ENCODE data around the gene SLC25A12. TPM values are rescaled to one million over a fixed set of nuclear protein-coding genes. Genes with fewer than 3 reads are reported as not detected.

SLC25A12 gene
- total RNA-seq, 1 donor from 2014 or later: 9.2 TPM

Other genes starting within 250 kb of the SLC25A12 start
- gene DYNC1I2, start 206.8 kb downstream of the SLC25A12 start, total RNA-seq: 110 TPM
- gene HAT1, start 28.2 kb upstream of the SLC25A12 start, total RNA-seq: 24.3 TPM
- 2.7 TPM for gene METAP1D, start 105.7 kb upstream of the SLC25A12 start, total RNA-seq
- 0.46 TPM for gene DLX1, start 191.3 kb upstream of the SLC25A12 start, total RNA-seq
- gene DLX2, start 208.7 kb upstream of the SLC25A12 start, total RNA-seq: 0.14 TPM